ENCODE data around the gene MDH2. TPM values are rescaled to one million over a fixed set of nuclear protein-coding genes. Genes with fewer than 3 reads are reported as not detected.

Gene MDH2
- total and polyA plus RNA-seq, 8 donors = 41.1 to 227 (median 85.3) TPM

Small RNA genes within 50 kb of the gene (small RNA-seq; reads per million reads assigned to genes)
- gene RNU6-863P = 0 reads per million in 4 donors

Other genes starting within 250 kb of the MDH2 start
- gene CCL24, start 234.3 kb upstream of the MDH2 start, total RNA-seq = 1 to 10 TPM in 2 of 5 donors, not detected in 3; 2.9 to 9.1 TPM
- 1 to 10 TPM in 2 of 3 donors, not detected in 1; 2.1 to 4.6 TPM for gene CCL24, start 234.3 kb upstream of the MDH2 start, polyA plus RNA-seq
- gene RHBDD2, start 169.1 kb upstream of the MDH2 start, total RNA-seq = 10 to 100 TPM; 15.8 to 95.9 (median 25.0) TPM
- 10 to 100 TPM; 43.9 to 50.4 (median 47.0) TPM for gene RHBDD2, start 169.1 kb upstream of the MDH2 start, polyA plus RNA-seq
- 100 to 1,000 TPM in 1 of 5 donors, 10 to 100 TPM in 4; 36.2 to 304 (median 78.0) TPM for gene POR, start 133.0 kb upstream of the MDH2 start, total RNA-seq
- gene POR, start 133.0 kb upstream of the MDH2 start, polyA plus RNA-seq = 10 to 100 TPM; 30.4 to 88.6 (median 42.0) TPM
- 10 to 100 TPM in 4 of 5 donors, 1 to 10 TPM in 1; 4.1 to 75.3 (median 24.2) TPM for gene TMEM120A, start 53.5 kb upstream of the MDH2 start, total RNA-seq
- 10 to 100 TPM; 53.6 to 78.6 (median 68.3) TPM for gene TMEM120A, start 53.5 kb upstream of the MDH2 start, polyA plus RNA-seq
- gene STYXL1, start 106 bp upstream of the MDH2 start, total RNA-seq = 10 to 100 TPM; 12.3 to 58.1 (median 17.8) TPM
- gene STYXL1, start 106 bp upstream of the MDH2 start, polyA plus RNA-seq = 10 to 100 TPM; 37.0 to 57.4 (median 45.4) TPM
- 1 to 10 TPM in 2 of 5 donors, under 1 TPM in 1, not detected in 2; 0.37 to 6.4 (median 5.1) TPM for gene SRRM3, start 153.8 kb downstream of the MDH2 start, total RNA-seq
- 1 to 10 TPM; 3.8 to 5.6 (median 5.5) TPM for gene SRRM3, start 153.8 kb downstream of the MDH2 start, polyA plus RNA-seq

Measured in stomach (tissue), 8 donors.